NCI-H69 (cell line): Measurements from ENCODE around the gene NQO2.
A peak's percentile ranks its signal among the peaks of the same experiment; 100 is the strongest.

ENCODE experiments used
- DNase-seq: peaks from one replicate; lab custom pipeline; 2025; lab: John Stamatoyannopoulos, UW

NQO2 gene, protein sequence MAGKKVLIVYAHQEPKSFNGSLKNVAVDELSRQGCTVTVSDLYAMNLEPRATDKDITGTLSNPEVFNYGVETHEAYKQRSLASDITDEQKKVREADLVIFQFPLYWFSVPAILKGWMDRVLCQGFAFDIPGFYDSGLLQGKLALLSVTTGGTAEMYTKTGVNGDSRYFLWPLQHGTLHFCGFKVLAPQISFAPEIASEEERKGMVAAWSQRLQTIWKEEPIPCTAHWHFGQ

DNA sequence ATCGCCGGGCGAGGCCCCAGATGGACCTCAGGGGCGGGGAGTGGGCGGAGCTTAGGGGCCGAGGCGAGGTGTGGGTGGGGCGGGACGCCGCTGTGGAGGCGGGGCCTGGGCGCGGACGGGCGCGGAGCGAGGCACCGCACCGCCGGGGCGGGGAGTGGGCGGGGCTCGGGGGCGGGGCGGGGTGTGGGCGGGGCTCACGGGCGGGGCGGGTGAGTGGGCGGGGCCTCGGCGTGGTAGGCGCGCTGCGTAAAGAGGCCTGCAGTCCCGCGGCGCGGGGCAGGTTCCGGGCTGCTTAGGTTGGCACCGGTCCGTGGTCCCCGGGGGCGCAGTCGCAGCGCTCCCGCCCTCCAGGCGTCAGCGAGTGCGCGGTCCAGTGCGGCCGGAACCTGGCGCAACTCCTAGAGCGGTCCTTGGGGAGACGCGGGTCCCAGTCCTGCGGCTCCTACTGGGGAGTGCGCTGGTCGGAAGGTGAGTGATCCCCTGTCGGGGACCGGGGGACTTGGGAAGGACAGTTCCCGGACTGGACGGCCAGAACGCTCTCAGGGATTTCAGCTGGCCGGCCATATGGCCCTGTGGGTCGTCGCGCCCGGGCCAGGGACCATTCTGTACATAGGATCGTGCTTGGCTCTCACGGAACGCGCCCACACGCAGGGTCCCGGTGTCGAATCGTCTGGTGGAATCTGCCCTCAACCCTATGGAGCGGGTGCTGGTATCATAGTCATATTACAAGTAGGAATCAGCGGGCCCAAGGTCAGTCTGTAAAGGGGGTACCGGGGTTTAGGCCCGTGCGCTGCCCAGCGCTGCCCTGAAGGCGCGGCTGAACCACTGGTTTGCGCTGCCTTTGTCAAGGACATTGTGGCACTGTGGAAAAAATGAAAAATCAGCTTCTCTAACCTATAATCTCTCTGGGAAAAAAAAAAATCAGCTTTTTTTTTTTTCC, at the start of gene NQO2:
NQO2 (plus strand) TSS at position 277 of the 940 bp plus-strand sequence. CDS start 6,659 bp downstream, outside the sequence.
- DNase-seq = peak; percentile 90

DNA sequence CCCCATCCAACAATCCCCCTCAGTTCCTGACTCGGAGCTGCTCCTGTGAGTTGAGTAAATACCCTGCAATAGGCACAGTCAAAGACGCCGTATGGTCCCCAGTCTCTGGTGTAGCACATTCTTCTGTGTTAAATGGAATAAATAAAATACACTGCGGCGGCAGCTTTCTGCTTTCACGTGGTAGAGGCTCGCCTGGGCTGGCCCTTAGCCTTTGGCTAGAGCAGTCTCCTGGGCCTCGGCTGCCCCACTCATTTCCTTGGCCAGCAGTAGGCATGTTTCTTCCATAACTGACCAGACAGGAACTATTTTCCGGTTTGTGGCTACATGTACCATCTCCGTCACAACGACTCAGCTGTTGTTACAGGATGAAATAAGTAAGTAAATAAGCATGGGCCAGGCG, 49.0 kb upstream of the NQO2 start:
- no peak for DNase-seq

DNA sequence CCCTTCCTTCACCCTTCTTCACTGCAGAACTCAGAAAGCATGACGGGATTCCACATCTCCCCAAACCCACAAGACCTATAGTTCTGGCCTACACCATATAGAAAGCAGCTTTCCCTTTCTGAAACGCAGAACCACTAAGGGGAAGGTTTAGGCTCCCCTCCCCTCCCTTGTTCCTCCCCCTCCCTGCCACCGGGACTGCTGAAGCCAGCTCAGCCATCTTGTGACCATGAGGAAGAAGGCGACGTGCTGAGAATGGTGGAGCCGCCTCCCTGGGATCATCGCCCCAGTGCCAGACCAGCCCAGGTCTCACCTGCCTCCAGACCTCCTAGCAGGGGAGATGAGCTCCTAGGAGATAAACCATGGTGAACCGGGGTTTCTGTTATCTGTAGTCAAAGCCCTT, 48.0 kb upstream of the NQO2 start:
- DNase-seq = no peak

GRCh38 chr6:2952557-2953095, 47.1 kb upstream of the NQO2 start:
- DNase-seq = peak; percentile 70

GRCh38 chr6:2953098-2953497, 46.6 kb upstream of the NQO2 start:
- DNase-seq = no peak

- DNase-seq = no peak
Measured at GRCh38 chr6:2956930-2957685, 42.6 kb upstream of the NQO2 start.

DNA sequence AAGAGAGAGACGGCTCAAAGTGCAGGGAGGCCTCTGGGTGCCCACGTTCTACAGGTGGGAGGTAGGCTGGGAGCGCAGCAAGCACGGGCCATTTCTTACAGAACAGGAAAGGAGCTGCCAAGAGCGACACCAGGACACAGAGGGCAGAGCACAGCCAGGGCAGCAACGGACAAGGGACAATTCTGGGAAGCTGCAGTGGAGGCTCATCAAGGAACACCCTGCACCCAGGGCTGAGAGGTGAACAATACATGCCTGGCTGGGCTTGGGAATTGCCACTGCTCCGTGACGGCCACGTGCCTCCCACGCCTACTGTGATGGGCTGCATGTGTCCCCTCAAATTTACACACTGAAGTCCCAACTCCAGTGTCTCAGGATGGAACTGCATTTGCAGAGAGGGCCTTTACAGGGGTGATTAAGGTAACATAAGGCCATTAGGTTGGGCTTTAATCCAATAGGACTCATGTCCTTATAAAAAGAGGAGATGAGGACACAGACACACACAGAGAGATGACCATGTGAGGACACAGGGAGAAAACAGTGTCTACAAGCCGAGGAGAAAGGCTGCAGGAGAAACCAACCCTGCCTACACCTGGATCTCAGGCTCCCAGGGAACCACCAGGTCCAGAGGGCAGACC, 41.9 kb upstream of the NQO2 start:
- no peak for DNase-seq

DNA sequence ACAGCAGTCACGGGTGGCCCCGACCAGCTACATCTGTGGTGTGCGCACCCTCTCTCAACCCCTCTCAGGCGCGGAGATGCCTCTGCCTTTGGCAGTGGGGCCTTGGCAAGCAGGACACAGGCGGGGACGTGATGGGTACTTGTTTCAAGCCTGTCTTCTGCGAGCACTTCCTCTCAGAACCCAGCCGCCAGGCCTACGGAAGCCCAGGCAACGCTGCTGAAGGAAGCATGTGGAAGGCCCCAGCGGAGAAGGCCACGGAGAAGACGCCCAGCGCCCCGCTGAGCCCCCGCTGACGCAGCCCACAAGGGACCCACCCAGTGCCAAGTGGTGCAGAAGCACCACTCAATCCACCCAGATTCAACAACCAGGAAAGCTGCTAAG, 41.4 kb upstream of the NQO2 start:
- no peak for DNase-seq

DNA sequence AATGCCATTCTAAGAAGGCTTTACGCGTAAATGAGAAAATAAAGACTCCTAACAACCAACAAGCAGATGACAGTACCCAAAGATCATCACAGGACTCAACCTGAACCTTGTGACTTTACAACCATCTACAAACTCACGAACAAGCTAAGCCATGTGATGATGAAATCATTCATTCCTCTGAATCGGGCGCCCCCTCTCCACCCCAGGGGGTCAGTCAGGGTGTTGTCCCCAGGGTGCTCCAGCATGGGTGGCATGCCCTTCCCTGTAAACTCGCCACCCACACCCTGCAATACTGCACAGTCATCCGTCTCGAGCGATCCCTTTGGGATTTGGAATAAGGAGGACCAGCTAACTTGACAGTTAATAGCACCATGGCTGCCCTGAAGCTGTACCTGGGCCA, 40.9 kb upstream of the NQO2 start:
- DNase-seq = no peak

- no peak for DNase-seq
Measured at GRCh38 chr6:2959909-2960719, 39.6 kb upstream of the NQO2 start.

GRCh38 chr6:2960935-2961334, 38.8 kb upstream of the NQO2 start:
- no peak for DNase-seq

DNA sequence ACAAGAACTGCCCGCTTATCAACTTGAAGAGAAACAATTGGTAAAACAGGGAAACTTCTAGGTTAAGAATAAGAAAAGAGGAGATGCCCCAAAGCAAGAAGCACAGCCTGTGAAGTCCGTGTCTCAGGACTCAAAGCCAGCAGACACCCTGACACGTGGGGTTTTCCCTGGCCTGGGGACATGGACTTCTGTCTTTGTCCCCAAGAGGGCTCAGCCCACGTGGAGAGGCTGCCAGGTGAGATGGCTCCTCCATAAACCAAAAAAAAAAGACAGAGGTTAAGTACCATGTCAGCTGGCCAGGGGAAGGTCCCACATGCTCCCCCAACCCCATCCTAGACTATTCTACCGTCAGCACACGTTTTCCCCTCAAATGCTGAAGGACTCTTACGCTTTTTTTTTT, 38.2 kb upstream of the NQO2 start:
- DNase-seq = no peak

DNA sequence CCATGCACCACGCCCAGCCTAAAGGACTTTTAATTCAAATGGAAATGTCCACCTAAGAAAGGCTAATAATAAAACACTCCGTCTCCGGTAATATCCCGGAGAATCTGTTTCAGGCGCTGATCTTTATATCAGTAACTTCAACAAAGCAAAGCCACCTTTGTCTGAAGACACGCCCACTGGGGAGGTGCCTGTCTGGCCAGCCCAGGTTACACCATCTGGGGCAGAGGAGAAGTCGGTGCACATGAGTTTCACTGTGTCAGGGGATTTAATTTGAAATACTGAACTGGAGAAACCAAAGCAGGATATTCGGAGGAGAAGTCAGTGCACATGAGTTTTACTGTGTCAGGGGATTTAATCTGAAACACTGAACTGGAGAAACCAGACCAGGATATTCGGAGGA, 37.7 kb upstream of the NQO2 start:
- DNase-seq = no peak

GRCh38 chr6:2962636-2963035, 37.1 kb upstream of the NQO2 start:
- DNase-seq = no peak

- DNase-seq = no peak
Measured at GRCh38 chr6:2963756-2964155, 35.9 kb upstream of the NQO2 start.

DNA sequence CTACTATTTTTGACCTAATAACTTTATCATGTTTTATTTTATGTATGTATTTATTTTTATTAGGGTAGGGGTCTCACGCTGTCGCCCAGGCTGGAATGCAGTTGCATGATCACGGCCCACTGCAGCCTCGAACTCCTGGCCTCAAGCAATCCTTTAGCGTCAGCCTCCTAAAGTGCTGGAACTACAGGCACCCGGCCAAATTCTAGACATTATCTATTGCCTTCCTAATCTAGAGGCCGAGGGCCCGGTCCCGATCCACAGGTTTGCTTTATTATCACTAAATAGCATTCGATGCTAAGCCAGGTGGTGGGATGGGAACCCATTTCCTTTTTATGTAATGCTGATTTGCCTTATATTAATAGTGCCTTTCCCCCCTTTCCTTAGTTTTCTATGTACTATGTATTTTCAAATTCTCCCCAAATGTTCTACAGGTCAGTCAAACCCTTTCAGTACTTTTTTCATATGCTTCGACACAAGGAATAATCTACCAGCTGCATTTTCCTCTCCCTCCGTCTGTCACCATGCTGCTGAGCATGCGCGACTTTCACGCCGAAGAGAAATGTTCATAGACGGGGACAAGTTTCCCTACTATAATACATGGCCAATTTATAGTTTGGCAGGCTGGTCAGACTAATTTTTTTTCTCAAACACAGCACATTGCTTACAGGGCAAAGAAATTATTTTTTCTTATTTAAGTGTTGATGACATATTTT, 34.7 kb upstream of the NQO2 start:
- DNase-seq = no peak

DNA sequence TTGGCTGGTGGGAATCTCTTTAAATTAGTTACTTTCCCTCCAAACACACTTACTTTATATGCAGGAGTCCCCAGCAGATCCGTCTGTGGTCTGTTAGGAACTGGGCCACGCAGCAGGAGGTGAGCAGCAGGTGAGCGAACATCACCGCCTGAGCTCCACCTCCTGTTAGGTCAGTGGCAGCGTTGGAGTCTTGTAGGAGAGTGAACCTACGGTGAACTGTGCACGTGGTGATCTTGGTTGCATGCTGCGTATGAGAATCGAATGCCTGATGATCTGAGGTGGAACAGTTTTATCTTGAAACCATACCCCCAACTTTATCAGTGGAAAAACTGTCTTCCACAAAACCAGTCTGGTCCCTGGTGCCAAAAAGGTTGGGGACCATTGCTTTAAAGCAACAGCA, 33.3 kb upstream of the NQO2 start:
- no peak for DNase-seq

GRCh38 chr6:2967936-2968335, 31.8 kb upstream of the NQO2 start:
- no peak for DNase-seq

DNA sequence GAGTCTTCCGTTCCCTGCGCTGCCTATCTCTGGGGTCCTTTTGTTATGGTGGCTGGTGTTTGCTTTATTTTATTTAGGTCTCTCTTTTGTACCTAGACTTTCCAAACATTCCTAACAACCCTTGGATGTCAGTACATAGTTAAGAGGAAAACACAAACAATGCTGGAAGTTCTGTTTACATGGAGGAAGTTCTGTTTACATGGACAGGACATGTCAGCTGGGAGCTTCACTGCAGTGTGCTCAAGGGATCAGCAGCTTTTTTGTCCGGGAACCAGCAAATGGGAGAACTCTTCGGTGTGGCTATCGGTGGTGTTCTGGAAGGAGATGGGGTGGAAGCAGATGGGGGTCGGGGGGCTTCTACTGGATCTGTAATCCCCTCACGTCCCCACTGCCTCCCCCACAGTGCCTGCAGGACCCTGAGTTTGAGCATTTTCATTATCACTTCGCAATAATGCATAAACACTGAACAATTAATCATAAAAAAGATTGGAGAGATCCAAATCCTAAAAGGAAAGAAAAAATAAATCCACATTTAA, 31.0 kb upstream of the NQO2 start:
- DNase-seq = no peak

- DNase-seq = no peak
Measured at GRCh38 chr6:2969549-2969948, 30.1 kb upstream of the NQO2 start.
